ENCODE measurements around the gene STRA8.

STRA8 gene

GRCh38 chr7:135239263-135239662 lies 5.6 kb downstream of the STRA8 start:
- no peak for DNase-seq

- no peak for DNase-seq
These were observed 6.8 kb downstream of the STRA8 start for GRCh38 chr7:135240441-135240840.

DNA sequence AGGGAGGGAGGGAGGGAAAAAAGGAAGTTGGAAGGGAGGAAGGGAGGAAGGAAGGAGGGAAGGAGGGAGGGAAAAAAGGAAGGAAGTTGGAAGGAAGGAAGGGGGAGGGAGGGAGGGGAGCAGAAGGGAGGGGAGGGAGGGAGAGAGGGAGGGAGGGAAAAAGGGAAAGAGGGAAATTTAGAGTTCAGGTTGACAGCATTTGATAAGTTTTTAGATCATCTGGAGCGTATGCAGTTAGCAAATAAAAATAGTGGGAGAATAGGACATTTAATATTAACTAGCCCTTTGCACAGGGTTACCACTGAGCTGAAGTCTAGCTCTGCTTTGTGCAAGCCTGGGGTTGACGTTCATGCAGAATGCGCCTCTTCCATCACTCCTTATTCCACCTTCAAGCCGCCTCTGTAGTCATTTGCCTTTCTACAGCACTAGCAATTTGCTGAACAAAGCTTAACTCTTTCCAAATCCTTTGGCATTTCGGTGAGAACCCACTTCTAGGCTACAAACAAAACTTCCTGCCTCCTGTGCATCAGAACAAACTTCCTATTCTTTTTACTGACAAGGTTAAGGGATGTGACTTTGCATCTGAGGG lies 8.6 kb downstream of the STRA8 start:
- no peak for DNase-seq

DNA sequence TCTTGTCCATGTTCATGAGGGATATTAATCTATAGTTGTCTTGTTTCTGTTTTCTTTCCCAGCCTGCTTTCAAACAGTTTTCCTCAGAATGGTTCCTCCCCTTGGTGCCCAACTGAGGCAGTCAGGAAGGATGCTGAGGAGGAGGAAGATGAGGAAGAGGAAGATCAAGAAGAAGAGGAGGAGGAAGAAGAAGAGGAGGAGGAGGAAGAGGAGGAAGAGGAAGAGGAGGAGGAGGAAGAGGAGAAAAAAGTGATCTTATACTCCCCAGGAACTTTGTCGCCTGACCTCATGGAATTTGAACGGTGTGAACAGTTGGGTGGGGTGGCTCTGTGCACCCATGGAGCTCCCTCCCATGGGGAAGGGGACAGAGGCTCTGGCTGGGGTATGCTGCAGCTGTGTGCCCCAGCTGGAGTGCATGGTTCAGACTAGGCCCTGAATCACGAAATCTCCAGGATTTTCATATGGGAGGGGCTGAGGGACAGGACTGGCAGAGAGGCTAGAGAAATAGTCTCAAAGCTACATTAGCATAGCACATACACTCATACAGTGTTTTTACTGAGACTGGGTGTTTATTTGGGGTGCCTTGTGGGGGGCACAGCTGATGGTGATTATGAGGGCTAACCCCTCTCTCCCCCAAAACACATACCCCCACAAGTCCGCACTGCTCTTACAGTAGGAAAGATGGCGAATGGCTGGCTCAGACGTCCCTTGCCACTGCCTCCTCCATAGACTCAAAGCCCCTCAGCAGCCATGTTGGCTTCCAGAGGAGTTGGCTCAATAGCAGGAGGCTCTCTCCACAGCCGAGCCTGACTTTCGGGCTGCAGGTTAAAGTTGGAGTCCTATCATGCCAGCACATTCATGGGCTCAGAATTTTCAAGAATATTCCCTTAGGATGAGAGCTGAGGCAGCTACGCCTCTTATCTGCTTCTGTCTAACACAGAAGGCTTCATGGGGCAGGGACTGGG lies 11.9 kb downstream of the STRA8 start:
- DNase-seq = no peak

DNA sequence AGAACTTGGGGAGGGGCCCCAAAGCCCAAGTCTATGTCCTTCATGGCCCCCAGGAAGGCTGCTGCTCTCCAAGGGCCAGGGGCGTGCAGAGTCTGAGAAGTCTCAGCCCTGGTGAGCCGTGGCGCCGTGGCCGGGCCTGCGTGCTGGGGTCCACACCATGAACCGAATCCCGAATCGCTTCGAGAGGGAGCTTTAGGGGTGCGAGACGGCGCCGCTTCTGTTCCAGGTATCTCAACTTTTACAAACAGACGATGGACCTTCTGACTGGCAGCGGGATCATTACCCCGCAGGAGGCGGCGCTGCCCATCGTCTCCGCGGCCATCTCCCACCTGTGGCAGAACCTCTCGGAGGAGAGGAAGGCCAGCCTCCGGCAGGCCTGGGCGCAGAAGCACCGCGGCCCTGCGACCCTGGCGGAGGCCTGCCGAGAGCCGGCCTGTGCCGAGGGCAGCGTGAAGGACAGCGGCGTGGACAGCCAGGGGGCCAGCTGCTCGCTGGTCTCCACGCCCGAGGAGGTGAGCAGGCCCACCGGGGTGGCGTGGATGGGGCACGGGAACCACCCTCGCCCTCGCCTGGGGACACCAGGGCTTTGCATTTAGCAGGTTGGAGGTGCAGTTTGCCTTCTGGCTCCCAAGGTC lies 12.7 kb downstream of the STRA8 start:
- no peak for DNase-seq

DNA sequence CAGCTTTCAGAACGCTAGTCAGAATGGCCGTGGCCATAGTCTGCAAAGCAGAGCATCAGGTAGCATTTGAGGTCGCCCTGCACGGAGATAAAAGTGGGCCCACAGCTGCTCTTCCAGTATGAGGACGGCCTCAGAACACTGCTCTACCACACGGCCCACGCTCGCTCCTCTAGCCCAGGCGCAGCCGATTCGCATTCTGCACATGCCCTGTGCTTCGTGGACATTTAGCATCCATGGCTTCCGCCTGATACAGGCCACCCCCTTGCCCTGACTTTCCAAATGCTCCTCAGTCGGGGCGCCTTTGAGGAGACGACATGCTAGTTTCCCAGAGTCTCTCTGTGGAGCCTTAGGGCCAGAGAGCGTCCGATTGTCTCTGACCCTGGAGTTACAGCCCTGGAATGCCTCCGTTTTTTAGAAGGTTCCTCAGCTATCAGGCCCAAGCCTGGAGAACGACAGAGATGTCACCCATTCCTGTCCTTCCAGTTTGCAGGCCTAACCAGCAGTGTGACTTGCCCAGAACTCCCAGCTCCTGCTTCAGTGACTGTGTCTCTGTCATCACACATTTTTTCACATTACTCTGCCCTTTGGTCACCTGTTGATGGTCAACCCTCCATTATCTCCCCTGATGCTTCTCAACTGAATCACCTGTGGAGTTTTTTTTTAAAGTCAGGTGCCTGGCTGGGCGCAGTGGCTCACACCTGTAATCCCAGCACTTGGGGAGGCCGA lies 14.3 kb downstream of the STRA8 start:
- no peak for DNase-seq

- no peak for DNase-seq
These were observed 14.9 kb downstream of the STRA8 start for GRCh38 chr7:135248546-135248945.

- no peak for DNase-seq
These were observed 18.1 kb downstream of the STRA8 start for GRCh38 chr7:135251496-135252391.

DNA sequence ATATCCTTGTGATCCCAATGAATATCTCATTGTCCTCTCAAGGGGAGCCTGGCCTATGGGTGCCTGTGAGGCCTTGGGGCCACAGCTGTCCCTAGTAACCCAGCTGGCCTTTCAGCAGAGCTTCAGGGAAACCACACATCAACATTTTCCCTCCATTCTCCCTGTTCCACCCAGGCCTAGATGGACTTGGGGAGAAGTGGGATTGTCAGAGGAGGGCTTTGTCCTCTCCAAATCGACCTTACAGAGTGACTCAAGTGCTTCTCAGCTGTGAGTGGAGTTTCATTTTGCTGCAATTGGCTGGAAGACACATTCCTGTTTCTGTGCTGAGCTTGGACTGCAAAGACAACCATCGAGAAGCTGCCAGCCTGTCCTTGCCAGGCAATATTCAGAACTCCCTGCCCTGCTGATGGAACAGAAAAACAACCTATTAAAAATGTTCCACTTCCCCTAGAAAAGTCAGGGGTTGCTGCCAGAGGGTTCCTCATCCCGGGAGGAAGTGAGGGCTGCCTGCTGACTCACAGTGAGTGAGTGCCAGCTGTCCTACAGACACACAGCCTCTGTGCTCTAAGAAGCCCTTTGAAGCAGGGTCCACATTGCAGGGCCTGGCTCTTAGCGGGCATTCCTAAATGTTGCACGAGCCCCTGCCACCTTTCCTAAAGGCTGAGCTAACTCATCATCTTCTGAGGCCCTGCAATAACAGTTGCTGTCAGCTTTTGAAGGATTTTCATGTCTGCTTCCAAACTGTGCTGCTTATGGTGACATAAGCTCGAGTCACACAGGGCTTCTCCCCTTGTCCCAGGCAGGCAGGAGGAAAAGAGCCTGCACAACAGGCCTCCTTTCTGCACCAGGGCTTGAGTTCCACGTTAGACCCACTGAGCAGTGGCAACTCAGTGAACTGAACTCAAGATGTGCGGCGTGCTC lies 20.5 kb downstream of the STRA8 start:
- DNase-seq = peak; percentile 66

DNA sequence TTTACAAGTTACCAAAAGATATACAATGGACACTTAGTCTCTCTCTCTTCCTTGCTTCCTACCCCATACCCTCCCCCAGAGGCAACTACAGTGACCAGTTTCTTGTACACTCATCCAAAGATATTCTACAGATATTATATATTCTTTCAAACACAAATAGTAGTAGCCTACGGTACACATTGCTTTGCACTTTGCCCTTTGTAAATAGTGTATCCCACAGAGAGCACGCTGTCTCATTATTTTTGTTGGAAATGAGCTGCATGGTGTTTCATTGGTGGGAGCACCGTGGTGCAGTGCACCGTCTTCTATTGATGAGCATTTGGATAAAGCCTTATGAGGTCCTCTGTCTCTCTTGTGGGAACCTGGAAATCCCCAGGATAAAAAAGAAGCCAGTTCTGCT lies 24.2 kb downstream of the STRA8 start:
- no peak for DNase-seq

DNA sequence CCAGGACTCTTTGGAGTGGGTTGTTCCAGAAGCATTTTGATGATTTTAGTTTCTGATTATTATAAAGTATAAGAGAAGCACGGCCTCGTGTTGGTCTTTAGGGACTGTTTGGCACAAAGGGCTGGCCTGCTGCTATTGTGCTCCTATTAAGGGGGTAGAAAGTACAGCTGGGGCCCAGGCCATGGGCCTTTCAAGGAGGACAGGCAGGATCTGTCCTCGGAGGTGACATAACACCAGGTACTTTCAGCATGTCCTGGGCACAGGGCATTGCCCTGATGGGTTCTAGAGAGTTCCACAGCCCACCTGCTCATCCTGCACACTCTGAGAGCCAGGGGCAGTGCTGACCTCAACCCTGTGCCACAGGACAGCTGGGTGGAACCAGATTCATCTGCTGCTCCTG lies 24.9 kb downstream of the STRA8 start:
- no peak for DNase-seq

- DNase-seq = no peak
These were observed 26.1 kb downstream of the STRA8 start for GRCh38 chr7:135259702-135260101.

DNA sequence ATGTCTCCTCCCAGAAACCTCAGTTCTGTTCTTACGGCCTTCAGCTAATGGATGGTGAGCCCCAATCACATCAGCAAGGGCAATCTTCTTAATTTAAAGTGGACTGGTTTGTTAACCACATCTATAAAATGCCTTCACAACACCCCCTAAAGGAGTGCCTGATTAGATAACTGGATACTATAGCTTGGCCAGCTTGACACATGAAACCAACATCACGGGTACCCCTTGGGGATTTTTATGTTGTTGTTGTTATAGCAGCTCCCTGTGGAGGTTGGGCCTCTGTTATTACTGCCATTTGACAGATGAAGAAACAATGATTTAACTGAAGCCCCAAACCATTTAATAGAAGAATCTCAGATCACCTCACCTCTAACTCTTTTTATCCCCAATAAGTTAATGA lies 26.8 kb downstream of the STRA8 start:
- no peak for DNase-seq

GRCh38 chr7:135260930-135261721 lies 27.5 kb downstream of the STRA8 start:
- no peak for DNase-seq

DNA sequence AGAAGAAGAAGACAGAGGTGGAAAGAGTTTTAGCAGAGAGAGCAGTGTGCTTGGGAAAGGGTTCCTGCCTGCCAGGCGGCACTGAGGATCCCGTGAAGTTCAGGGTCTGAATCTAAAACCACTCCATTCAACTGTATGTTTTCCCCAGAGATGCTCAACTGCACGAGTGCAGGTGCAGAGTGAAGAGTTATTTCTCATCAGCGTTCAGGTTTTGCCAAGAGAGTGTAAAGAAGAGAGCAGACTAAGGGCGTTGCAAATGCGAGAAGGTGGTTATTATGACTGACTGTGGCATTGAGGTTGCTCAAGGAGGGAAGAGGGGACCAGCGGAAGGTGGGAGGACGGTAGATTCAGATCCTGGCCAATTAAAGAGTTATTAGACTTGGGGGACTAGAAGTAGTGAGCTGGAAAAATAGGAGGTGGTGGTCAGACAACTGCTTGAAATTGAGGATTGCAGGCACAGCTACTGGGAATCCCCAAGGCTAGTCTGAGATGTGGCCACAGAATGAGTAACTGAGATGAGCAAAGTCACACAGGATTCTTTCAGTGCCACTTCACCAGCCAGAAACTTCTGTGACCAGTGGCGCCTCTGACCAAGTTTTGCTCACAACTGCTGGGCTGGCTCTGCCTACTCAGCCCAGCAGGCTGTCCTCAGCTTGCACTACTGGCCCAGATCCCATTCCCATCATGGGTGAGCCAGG lies 29.1 kb downstream of the STRA8 start:
- no peak for DNase-seq

- no peak for DNase-seq
These were observed 29.8 kb downstream of the STRA8 start for GRCh38 chr7:135263321-135263970.

DNA sequence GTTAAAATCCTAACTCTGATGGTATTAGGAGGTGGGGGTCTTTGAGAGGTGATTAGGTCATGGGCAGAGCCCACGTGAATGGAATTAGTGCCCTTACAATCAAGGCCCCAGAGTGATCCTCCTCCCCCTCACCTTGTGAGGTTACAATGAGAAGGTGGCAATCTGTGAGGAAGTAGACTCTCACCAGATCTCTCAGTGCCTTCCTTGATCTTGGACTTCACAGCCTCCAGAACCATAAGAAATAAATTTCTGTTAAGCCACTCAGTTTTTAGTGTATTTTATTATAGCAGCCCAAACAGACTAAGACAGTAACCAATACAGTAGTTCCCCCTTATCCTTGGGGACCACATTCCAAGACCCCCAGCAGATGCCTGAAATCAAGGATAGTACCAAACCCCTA lies 32.0 kb downstream of the STRA8 start:
- DNase-seq = no peak

GRCh38 chr7:135269921-135270320 lies 36.3 kb downstream of the STRA8 start:
- DNase-seq = no peak
